KOPT-K1 (cell line): Measurements from ENCODE around the gene TMEM132C.

Experiments
- H3K27ac ChIP-seq: fragments of 200-600 bp; sonication (generic); 2 replicates; pipeline ENCODE4 v1.5.1; 2016; ENCODE audit warnings: antibody characterized with exemption, mild to moderate bottlenecking, low read depth, low read length; ENCODE audit not compliant: poor library complexity, severe bottlenecking
- H3K36me3 ChIP-seq: fragments of 200-600 bp; sonication (generic); 2 replicates; pipeline ENCODE4 v1.5.1; 2017; ENCODE audit warnings: antibody characterized with exemption, mild to moderate bottlenecking, low read length, moderate library complexity; ENCODE audit not compliant: insufficient read depth
- H3K9me3 ChIP-seq: fragments of 200-600 bp; sonication (generic); 2 replicates; pipeline ENCODE4 v1.5.1; 2017; ENCODE audit warnings: antibody characterized with exemption, low read length, mild to moderate bottlenecking; ENCODE audit not compliant: insufficient read depth, poor library complexity, severe bottlenecking

TMEM132C gene

GRCh38 chr12:128316078-128316477 lies 49.1 kb downstream of the TMEM132C start:
- H3K9me3 ChIP-seq: no peaks in the 10 kb centered on the region
- H3K36me3 ChIP-seq: no peaks in the 10 kb centered on the region
- H3K27ac ChIP-seq: no peak overlapping the region

GRCh38 chr12:128316973-128317526 lies 50.1 kb downstream of the TMEM132C start:
- Histone ChIP-seq H3K27ac (no peak overlapping the region), H3K9me3 (peaks cover 7% of the 10 kb centered on the region), H3K36me3 (no peaks in the 10 kb centered on the region)

- H3K36me3 ChIP-seq: no peaks in the 10 kb centered on the region
- H3K27ac ChIP-seq: no peak overlapping the region
- H3K9me3 ChIP-seq: peaks cover 13% of the 10 kb centered on the region
Observed at GRCh38 chr12:128318341-128318740, 51.4 kb downstream of the TMEM132C start.

- Histone ChIP-seq H3K27ac (no peak overlapping the region), H3K9me3 (peaks cover 13% of the 10 kb centered on the region), H3K36me3 (no peaks in the 10 kb centered on the region)
Observed at GRCh38 chr12:128318946-128319345, 52.0 kb downstream of the TMEM132C start.

- Histone ChIP-seq H3K9me3 (peaks cover 13% of the 10 kb centered on the region), H3K27ac (no peak overlapping the region), H3K36me3 (no peaks in the 10 kb centered on the region)
Observed at GRCh38 chr12:128322341-128322740, 55.4 kb downstream of the TMEM132C start.

GRCh38 chr12:128323145-128323920 lies 56.4 kb downstream of the TMEM132C start:
- H3K27ac ChIP-seq: no peak overlapping the region
- H3K9me3 ChIP-seq: peaks cover 13% of the 10 kb centered on the region
- no peaks in the 10 kb centered on the region for H3K36me3 ChIP-seq

GRCh38 chr12:128325646-128326045 lies 58.7 kb downstream of the TMEM132C start:
- H3K36me3 ChIP-seq: no peaks in the 10 kb centered on the region
- peaks cover 13% of the 10 kb centered on the region for H3K9me3 ChIP-seq
- no peak overlapping the region for H3K27ac ChIP-seq

- H3K27ac ChIP-seq: no peak overlapping the region
- no peaks in the 10 kb centered on the region for H3K36me3 ChIP-seq
- H3K9me3 ChIP-seq: peaks cover 12% of the 10 kb centered on the region
Observed at GRCh38 chr12:128326406-128326805, 59.4 kb downstream of the TMEM132C start.

GRCh38 chr12:128328961-128329360 lies 62.0 kb downstream of the TMEM132C start:
- Histone ChIP-seq H3K36me3 (no peaks in the 10 kb centered on the region), H3K27ac (no peak overlapping the region), H3K9me3 (peaks cover 4% of the 10 kb centered on the region)

GRCh38 chr12:128336204-128337070 lies 69.5 kb downstream of the TMEM132C start:
- H3K9me3 ChIP-seq: peaks cover 4% of the 10 kb centered on the region
- no peak overlapping the region for H3K27ac ChIP-seq
- H3K36me3 ChIP-seq: no peaks in the 10 kb centered on the region

- Histone ChIP-seq H3K27ac (no peak overlapping the region), H3K36me3 (no peaks in the 10 kb centered on the region)
Observed at GRCh38 chr12:128337071-128337345, 70.0 kb downstream of the TMEM132C start.

GRCh38 chr12:128337431-128338170 lies 70.6 kb downstream of the TMEM132C start:
- Histone ChIP-seq H3K27ac (no peak overlapping the region), H3K36me3 (no peaks in the 10 kb centered on the region), H3K9me3 (peaks cover 4% of the 10 kb centered on the region)

More at GRCh38 chr12:128337071-128337345, 70.0 kb downstream of the TMEM132C start:
- peaks cover 4% of the 10 kb centered on the region for H3K9me3 ChIP-seq

- H3K36me3 ChIP-seq: no peaks in the 10 kb centered on the region
- no peak overlapping the region for H3K27ac ChIP-seq
- peaks cover 2% of the 10 kb centered on the region for H3K9me3 ChIP-seq
Observed at GRCh38 chr12:128338386-128339125, 71.6 kb downstream of the TMEM132C start.

GRCh38 chr12:128339126-128339520 lies 72.2 kb downstream of the TMEM132C start:
- Histone ChIP-seq H3K36me3 (no peaks in the 10 kb centered on the region), H3K27ac (no peak overlapping the region), H3K9me3 (no peaks in the 10 kb centered on the region)
